NCI-H2196 (cell line): ENCODE results near the gene RRN3.
"Not testable (repeated sequence)": the region's sequence is repeated elsewhere in the genome, so short reads cannot be mapped to it uniquely, and the experiment has no call there.

ENCODE experiments used
- DNase-seq: peaks from one replicate; lab custom pipeline; 2025; ENCODE audit not compliant: unreplicated experiment; lab: John Stamatoyannopoulos, UW

Gene RRN3

GRCh38 chr16:15052747-15053476 lies 41.2 kb downstream of the RRN3 start:
- DNase-seq: no peak

- DNase-seq: no peak
These were observed 42.6 kb downstream of the RRN3 start for GRCh38 chr16:15051387-15051951.

- not testable (repeated sequence) for DNase-seq
These were observed 43.6 kb downstream of the RRN3 start for GRCh38 chr16:15050440-15050839.

GRCh38 chr16:15049581-15050180 lies 44.4 kb downstream of the RRN3 start:
- DNase-seq: no peak

- no peak for DNase-seq
These were observed 47.2 kb downstream of the RRN3 start for GRCh38 chr16:15046692-15047376.

- DNase-seq: not testable (repeated sequence)
These were observed 48.8 kb downstream of the RRN3 start for GRCh38 chr16:15045270-15045669.

- no peak for DNase-seq
These were observed 49.8 kb downstream of the RRN3 start for GRCh38 chr16:15044286-15044685.

GRCh38 chr16:15043344-15043743 lies 50.7 kb downstream of the RRN3 start:
- no peak for DNase-seq

- no peak for DNase-seq
These were observed 52.6 kb downstream of the RRN3 start for GRCh38 chr16:15041271-15042004.

- DNase-seq: no peak
These were observed 55.4 kb downstream of the RRN3 start for GRCh38 chr16:15038689-15039088.

GRCh38 chr16:15037745-15038144 lies 56.3 kb downstream of the RRN3 start:
- DNase-seq: no peak

- no peak for DNase-seq
These were observed 57.1 kb downstream of the RRN3 start for GRCh38 chr16:15037003-15037402.

- DNase-seq: no peak
These were observed 58.8 kb downstream of the RRN3 start for GRCh38 chr16:15035163-15035729.

GRCh38 chr16:15034266-15035162 lies 59.6 kb downstream of the RRN3 start:
- no peak for DNase-seq

GRCh38 chr16:15033309-15033707 lies 60.8 kb downstream of the RRN3 start:
- no peak for DNase-seq

- DNase-seq: peak; percentile 33
These were observed 61.3 kb downstream of the RRN3 start for GRCh38 chr16:15032547-15033308.

GRCh38 chr16:15031586-15031985 lies 62.5 kb downstream of the RRN3 start:
- DNase-seq: no peak

- no peak for DNase-seq
These were observed 62.9 kb downstream of the RRN3 start for GRCh38 chr16:15031179-15031578.

GRCh38 chr16:15029749-15030148 lies 64.3 kb downstream of the RRN3 start:
- DNase-seq: not testable (repeated sequence)
